Amygdala (tissue), 56 donors: Measurements from ENCODE around the gene TMEM119.

ENCODE experiments used
- DNase-seq, 56 donors: peaks; one replicate each; lab custom pipeline; 2025; lab: John Stamatoyannopoulos, UW

The TMEM119 gene

DNA sequence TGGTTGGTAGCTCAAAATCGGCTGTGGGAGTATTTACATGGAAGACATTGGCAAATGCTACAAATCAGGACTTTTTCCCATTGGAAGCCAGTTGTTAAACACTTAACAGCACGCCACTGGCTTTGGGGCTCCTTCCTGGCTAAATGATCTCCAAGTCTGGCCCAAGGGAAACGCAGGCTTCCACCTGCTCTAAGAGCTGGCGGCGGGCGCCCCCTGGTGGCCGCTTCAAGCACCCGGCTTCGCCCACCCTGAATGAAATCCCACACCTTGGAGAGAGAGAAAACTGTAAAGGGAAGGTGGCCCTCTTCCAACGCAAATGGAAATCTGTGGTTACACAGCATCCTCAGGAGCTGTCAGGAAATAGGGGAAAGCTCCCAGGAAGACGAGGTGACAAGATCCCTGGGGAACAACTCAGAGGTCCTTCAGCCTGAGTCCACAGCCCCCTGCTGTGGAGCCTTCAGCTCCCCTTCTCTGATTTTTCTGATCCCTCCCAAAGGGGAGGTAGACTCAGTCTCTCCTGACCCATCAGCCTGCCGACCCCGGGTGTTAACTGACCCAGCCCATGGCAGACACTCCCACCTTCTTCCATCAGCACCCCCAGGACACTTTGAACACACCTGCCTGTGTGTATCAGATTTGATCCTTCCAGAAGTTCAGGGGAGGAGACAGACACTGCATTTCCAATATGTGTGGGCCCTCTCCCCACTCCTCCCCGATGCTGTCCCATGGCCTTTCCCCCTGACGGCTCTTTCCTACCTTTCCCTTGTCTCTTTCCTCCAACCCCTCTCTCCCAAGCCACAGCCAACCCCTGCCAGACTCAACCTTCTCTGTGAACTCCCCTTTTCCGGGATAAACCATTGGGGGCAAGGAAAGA, 20.4 kb upstream of the TMEM119 start:
- peak in 52 of 56 donors; percentile 13 to 84 (median 54) for DNase-seq

DNA sequence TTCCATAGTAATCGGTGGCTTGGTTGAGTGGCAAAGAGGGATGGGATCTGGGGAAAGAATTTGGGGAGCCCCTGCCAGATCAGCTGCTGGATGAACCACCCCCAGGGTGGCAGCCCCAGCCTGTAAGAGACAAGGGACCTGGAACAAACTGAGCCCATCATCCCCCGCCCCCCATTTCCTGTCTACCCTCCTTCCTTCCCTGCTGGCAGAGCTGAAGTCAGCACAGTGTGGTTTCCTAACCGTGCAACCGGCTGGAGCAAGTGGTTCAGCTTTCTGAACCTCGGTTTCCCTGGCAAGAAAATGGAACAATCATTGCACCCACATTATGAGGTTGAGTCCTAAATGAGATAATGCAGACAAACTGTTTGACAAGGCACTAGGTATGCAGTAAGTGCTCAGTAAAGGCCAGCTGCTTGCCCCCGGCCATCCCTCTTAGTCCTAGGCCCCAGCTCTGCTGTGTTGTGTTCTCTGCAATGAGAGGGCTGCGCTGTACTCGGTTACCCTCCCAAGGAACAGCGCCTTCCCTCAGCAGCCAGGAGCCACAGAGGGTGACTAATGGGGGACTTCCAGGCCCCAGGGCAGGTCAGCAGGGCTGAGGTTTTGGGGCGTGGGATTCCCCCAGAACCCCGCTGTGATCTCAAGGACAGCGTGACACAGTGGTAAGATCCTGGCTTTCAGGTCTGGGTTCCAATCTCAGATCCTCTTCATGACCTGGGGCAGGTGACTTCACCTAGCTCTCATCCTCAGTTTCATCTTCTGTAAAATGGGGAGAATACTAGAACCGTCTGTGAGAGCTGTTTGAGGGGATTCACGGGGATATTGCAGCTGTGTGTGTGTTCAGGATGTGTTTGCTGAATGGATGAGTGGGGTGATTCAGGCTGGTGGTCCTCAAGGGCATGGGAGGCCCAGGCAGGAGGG, 19.3 kb upstream of the TMEM119 start:
- DNase-seq: peak in 7 of 56 donors; percentile 10 to 51 (median 20)

DNA sequence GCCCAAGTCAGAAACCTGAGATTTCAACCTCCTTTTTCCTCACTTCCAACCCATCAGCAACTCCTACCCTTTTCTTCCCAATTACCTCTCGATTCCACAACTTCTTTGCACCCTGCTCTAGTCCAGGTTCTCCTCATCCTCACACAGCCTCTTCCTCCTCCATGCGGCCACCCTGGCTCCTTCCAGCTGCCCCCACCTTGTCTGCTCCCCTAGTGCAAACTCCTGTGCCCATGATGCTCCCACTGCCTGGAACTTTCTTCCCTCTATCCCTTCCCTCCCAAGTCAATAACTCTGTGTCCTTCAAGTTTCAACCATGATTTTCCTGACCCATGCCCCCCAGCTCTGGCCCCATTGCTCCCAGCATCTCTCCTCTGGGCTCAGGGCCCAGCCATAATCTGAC, 18.5 kb upstream of the TMEM119 start:
- no peak for DNase-seq

DNA sequence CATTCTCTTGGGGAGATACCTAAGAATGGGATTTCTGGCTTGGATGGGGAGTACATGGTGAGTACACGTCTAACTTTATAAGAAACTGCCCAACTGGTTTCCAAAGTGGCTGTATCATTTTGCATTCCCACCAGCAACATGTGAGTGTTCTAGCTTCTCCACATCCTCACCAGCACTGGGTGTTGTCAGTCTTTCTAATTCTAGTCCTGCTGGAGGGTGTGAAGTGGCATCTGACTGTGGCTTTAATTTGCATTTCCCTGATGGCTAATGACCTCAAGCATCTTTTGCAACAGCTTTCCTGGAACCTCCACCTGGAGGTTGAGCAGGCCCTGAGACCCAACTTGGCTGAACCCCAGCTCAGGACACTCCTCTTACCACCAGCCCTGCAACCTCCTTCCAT, 18.0 kb upstream of the TMEM119 start:
- no peak for DNase-seq

DNA sequence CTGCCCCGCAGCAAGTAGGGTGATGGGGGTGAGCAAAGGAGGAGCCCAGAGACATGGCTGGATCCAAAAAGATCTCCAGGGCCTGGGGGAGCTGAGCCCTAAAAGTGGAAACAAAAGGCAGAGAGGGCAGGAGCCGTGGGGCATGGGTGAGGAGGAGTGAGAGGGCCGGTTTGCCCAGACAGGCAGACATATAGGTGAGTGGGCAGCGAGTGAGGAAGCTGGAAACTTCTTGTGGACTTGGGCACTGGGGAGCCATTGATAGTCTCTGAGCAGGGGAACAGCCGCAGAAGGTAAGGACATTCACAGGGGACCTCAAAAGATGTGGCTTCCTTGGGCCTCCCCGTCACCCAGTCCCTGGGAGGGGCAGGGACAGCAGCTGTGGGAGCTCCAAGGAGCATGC, 16.8 kb upstream of the TMEM119 start:
- no peak for DNase-seq

DNA sequence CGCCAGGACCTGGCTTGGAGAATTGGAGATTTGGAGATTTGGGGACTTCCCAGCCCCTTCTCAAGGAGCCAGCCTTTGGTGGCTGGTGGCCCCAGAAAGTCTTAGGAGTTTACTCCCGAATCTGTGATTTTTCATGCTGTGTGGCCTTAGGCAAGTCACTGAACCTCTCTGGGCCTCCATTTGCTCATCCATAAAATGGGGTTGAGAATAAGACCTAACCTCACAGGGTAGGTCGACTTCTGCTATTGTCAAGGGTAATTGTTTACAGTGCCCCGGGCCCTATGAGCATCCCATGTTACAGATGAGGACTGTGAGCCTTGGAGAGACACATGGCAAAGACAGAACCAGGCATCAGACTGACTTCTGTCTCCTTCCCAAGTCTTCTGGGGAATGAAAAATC, 16.2 kb upstream of the TMEM119 start:
- no peak for DNase-seq

DNA sequence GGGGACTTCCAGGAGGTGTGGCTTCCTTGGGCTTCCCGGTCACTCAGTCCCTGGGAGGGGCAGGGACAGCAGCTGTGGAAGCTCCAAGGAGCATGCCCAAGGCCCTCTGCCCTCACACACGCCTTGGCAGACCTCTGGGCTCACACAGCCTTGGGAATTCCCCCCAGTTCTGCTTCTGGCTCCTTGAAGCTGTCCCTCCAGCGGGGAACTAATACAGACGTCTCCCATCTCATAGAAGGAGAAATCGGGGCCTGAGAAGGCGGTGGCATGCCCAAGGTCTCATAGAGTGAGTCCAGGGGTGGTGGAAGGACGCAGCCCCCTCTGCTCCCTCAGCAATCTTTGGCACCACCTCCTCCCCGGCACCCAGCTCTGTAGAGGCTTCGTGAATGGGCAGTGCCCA, 15.7 kb upstream of the TMEM119 start:
- DNase-seq: no peak

DNA sequence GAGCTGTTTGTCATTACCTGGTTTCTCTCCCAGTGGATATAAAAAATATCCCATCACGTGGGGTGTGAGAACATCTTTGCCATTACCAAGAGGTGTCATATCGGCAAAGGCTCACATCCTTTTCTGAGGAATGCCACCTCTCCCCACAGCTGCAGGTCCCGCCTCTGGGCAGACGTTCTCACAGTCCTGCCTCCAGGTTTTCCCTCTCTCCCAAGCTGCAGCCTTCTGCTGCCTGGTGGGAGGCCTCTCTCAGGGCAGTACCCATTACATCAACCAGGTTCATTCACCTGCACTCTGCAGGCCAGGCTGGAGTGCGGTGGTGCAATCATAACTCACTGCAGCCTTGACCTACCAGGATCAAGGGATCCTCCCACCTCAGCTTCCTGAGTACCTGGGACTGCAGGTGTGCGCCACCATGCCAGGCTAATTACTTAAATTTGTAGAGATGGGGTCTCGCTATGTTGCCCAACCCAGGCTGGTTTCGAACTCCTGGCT, 15.0 kb upstream of the TMEM119 start:
- no peak for DNase-seq

DNA sequence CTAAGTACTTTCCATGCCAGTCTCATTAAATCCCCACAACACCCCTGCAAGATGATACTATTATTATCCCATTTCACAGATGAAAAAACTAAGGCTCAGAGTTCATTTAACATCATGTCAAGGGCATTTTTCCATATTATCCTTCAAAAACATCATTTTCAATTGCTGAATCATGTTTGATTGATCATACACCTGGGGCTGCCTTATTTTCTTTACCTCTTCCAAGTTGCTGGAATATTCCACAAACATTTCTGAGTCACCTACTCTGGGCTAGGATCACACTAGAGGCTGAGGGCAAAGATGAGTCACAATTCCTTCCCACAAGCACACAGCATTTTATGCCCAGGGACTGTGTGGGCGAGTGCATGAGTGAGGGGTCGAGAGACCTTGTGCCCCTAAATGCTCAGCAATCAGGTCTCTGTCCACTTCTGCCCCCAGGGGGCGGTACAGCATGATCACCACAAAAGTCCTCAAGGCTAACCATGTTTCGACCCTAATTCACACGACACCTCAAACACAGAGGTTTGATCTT, 14.1 kb upstream of the TMEM119 start:
- no peak for DNase-seq

DNA sequence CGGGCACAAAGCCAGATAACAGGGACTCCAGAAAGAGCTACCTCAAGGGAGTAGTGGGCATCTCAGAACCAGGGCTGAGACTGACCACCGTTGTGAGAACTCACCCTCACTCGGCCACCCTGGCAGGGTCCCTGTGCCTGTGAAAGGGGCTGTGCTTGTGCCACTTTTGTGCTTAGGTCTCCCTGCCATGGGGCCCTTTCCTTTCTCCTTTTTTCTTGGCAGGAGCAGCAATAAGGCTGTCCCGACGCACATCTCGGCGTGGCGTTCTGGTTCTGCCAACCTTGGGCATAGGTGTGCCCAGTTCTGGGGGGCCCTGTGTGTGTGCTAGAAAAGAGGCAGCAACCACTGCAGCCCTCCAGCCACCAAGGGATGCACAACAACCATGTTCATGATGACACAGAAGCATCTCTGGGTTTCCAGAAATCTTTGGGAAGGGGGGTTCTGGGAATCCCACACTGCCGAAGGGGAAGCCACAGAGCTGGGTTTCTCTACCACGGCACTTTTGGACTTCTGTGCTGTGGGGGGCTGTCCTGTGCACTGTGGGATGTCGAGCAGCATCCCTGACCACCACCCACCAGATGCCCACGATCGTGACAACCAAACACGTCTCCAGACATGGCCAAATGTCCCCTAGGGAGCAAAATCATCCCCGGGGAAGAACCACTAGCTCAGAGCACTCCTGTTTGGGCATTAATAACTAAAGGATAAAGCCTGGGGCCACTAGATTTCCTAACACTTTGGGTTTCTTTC, 13.1 kb upstream of the TMEM119 start:
- no peak for DNase-seq

DNA sequence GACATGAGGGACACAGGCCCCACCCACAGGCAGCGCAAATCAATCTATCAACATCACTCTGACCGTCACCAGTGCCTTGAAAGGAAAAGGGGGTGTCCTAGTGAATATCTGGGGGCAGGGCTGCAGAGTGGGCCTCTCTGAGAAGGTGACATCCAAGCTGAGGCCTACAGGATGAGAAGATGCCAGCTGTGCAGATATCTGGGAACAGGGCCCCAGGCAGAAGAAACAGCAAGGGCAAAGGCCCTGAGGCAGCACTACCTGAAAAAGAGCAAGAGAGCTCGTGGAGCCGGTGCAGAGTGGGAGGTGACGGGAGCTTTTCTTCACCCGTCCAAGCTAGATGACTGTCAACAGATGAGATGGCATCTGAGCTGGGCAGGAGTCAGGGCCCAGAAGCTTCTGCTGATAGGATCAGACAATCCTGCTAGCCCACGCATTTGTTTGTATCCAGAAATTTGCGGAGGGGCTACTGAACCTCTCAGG, 12.5 kb upstream of the TMEM119 start:
- no peak for DNase-seq

DNA sequence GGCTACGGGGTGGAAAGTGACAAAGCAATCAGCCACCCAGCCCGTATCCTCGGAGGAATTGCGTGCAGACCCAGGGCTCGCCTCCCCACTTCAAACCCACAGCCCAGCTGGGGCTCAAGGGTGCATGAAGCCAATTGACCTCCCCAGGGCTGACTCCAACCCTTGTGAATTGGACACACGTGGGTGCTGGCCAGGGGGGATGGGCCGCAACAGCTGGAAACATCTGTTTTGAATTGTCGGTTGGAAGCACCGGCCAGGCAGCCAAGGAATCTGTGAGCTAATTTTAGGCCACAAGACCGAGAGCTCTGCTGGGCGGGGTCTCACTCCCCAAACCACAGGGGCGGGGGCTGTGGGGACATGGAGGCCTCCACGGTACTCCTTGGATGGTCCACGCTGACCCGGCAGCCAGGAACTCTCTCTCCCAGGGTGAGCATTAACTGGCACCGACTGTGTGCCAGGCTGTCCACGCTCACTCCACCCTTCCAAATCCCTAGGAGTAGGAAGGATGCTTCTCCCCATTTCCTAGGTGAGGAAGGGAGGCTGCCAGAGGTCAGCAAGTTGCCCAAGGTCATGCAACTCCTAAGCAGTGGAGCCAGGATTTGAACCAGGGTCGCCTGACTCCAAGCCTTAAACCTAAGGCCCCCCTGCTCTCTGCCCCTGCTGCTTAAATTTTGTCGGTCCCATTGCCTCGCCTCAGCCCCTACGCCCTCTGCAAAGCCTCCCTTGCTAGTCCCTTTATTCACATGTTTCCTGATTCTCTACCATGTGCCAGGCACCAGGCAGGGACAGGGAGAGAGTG, 11.9 kb upstream of the TMEM119 start:
- DNase-seq: no peak

DNA sequence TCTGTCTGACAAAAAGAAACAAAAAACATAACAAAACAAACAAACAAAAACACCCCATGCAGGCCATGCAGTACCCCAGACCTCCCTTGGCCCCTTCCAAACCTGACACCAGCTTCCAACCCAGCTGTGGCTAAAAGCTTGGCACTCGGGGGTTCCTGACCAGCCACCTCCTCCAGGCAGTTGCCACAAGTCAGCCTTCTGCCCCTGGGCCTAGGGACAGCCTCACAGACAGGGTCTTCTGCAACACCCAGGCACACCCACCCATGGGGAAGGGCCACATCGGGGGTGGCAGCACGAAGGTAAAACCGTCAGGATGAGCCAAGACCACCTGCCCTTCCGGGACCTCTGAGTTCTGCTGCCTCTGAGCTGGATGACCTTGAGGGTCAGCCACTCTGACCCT, 10.7 kb upstream of the TMEM119 start:
- no peak for DNase-seq

DNA sequence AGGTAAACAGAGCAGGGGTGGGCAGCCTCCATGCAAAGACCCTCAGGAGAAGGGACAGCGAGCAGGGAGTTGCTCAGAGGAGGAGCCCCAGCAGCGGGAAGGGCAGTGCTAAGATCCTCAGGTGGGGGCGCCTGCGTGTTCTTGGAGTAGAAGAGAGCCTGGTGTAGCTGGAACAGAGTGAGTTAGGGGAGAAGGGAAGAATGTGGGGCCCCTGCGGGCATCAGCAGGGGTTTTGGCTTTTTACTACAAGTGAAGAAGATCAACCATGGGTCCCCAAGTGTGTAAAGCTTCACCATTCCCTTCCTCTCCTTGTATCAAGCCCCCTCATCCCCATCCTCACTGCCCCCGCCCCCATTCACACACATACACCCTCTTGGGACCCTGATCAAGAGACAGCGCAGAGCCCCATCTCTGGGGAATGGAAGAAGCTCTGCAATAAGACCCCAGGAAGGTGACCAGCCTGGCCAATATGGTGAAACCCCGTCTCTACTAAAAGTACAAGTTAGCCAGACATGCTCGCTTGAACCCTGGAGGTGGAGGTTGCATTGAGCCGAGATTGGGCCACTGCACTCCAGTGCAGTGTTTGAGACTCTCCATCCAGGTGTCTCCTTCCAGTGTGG, 10.2 kb upstream of the TMEM119 start:
- no peak for DNase-seq

DNA sequence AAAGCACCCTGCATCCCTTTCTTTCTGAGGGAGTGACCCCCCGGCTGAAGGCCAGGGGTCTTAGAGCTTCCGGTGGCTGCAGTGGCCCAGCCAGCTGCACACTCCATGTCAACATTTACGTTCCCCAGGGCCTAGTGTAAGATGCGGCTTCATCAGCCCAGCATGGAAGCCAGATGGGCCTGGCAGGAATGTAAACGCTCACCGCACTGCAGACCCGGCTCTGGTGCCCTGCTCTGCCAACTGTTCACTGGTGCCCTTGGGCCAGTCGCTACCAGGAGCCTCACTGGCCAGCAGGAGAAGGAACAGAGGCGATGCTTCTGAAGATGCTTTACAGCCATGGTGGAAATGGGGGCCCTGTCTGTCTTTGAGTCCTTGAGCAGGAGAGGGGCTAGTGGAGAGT, 8.6 kb upstream of the TMEM119 start:
- no peak for DNase-seq

DNA sequence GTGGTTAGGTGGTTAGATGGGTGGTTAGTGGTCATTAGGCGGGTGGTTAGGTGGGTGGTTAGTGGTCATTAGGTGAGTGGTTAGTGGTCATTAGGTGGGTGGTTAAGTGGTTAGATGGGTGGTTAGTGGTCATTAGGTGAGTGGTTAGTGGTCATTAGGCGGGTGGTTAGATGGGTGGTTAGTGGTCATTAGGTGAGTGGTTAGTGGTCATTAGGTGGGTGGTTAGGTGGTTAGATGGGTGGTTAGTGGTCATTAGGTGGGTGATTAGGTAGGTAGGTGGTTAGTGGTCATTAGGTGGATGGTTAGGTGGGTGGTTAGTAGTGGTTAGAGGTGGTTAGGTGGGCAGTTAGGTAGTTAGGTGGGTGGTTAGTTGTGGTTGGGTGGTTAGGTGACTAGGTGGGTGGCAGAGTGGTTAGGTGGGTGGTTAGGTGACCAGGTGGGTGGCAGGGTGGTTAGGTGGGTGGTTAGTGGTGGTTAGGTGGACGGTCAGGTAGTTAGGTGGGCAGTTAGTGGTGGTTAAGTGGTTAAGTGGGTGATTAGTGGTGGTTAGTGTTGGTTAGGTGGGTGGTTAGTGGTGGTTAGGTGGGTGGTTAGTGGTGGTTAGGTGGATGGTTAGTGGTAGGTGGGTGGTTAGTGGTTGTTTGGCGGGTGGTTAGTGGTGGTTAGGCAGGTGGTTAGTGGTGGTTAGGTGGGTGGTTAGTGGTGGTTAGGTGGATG, 8.0 kb upstream of the TMEM119 start:
- DNase-seq: no peak

DNA sequence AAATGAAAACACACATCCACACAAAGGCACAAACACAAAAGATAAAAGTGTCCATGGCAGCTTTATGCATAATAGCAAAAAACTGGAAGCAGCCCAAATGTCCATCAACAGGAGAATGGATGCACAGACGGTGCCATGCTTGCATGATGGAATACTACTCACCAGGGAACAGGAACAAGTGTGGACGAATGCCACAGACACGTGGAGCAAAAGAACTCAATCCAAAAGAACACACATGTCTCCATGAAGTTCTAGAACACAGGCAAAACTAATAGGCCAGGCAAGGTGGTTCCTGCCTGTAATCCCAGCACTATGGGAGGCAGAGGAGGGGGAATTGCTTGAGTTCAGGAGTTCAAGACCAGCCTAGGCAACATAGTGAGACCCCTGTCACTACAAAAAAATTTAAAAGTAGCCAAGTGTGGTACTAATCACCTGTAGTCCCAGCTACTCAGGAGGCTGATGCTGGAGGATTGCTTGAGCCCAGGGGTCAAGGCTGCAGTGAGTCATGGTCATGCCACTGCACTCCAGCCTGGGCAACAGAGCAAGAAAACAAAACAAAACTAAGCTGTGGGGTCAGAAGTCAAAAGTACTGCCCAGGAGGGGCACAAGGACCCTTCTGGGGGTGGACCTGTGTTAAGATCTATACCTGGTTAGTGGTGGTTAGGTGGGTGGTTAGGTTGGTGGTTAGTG, 7.3 kb upstream of the TMEM119 start:
- no peak for DNase-seq
